GM19043 (cell line): ENCODE results near the gene KRTAP10-2.
"Not testable (repeated sequence)": the region's sequence is repeated elsewhere in the genome, so short reads cannot be mapped to it uniquely, and the experiment has no call there.

Source experiments
- ATAC-seq: cut with Tn5 transposase; IDR thresholded peaks from one replicate; pipeline ENCODE4 v1.9.1; 2021; ENCODE audit warnings: low read depth; ENCODE audit not compliant: unreplicated experiment

The KRTAP10-2 gene

DNA sequence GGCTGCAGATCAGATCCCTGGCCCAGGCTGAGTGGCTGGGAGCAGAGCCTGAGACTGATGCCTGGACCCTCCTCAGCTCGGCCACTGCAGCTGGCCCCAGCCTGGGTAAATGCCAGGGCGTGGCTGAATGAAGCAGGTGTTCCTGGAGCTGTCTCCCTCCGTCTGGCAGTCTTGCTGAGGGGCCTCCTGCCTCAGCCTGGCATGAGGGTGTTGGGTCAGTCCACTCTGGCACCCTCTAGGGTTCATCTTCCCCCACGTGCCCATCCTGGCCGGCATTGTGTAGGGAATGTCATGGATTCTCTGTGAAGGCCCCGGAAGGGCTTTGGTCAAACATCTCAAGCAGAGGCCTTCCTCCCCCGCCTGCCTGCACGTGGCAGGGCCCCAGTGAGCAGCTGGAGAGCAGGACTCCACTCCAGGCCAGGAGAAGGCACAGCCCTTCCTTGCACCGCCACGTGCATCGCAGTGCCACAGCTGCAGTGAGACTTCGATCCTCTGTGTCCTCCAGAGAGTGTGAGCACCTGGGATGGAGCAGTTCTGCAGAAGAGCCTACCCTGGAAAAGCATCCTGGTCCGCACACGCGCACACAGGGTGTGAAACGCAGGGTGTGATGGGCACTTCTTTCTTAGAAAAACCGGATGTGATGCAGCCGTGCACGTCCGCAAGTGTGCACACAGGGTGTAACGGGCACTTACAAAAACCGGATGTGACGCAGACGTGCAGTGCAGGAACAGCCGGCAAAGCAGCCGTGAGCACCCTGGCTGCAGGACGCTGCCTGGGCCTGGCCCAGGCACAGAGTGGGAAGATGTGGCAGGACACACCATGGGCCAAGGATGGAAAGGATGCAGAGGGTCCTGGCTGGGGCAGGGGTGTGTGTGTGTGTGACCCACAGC is 17.6 kb upstream of the KRTAP10-2 start:
- ATAC-seq: no peak

DNA sequence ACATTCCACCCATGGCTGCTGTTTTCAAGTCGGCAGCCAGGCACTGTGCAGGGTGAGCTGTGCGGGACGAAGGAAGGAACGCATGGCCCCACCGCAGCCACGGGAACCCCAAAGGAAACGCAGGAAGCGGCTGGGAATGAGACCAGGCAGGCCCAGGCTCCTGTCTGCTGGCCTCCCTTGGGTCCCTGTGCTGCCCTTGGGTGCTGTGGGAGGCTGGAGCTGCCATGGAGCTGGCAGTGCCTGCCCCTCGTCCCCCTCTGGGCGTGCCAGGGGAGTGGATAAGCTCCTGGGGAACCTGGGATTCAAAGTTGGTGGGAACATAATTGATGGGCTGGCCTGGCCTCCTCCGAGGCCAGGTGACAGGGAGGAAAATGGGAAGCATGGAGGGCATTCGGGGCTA is 17.0 kb upstream of the KRTAP10-2 start:
- ATAC-seq: no peak

DNA sequence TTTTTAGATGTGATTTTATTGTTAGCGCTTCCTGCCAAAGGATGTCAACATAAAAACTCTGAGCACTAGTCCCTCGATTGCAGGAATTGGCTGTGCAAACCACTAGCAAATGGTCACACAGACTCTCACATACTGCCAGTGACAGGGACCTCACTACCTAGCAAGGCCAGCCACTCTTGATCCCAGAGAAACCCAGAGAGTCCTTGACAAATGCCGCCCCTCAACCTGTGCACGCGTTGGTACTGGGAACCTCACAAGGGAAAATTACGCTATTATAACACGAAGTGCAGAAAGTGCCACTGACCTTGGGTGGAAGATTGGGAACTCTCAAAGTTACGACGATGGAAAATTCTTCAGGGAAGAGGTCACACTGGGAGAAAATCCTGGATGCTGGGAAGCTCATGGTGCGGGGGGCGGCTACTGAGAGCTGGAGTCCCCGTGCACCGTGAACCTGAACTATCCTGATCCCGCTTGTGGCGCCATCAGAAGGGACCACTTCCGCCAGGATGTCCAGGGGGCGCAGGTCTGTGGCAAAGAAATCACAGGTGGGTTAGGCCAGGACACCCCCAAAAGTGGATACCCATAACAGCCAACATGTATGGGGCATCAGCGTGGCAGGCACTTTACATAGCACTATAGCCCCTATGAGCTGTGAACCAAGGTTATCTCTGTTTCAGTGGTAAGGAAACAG is 16.3 kb upstream of the KRTAP10-2 start:
- no peak for ATAC-seq

DNA sequence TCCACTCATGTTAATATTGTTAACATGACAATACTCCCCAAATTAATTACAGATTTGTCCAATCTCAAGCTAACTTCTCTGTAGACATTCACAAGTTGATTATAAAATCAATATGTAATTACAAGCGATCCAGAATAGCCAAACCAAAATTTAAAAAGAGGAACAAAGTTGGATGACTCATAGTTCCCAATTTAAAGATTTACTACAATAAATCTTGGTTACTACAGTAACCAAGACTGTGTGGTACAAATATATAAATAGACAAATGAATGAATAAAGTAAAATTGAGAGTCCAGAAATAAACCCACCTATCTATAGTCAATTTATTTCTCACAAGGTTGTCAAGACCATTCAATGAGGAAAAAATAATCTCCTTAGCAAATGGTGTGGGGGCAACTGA is 15.1 kb upstream of the KRTAP10-2 start:
- no peak for ATAC-seq

DNA sequence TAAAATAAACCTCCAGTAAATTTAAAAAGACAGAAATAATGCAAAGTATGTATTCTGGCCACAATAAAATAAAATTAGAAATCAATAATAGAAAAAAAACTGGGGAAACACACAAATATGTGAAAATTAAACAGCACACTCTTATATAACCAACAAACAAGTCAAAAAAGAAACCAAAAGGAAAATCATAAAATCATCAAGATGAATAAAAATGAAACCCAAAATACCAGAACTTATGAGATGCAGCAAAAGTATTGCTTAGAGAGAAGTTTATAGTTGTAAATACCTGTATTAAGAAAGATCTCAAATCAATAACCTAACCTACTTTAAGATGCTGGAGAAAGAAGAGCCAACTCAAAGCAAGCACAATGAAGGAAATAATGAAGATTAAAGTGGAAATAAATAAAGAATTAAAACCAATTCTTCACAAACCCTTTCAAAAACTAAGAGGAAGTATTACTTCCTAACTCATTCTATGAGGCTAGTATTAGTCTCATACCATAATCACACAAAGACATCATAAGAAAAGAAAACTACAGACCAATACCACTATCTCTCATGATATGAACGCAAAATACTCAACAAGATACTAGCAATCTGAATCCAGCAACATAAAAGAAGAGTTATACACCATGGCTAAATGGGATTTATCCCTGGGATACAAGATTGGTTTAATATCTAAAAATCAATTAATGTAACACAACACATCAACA is 13.7 kb upstream of the KRTAP10-2 start:
- no peak for ATAC-seq

DNA sequence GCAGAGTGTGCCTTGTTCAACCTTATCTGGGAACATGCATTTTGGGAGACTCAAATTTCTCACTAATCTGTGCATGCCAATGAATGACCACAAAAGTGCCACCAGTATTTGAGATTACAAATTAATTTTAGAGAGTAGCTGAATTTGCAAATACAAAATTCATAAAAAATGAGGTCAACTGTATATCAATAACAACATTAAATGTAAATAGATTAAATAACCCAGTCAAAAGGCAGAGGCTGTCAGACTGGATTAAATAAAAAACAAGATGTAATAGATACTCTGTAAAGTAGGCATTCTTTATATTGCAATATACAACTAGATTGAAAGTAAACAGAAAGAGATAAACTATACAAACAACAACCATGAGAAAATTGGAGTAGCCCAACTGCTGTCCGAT is 12.8 kb upstream of the KRTAP10-2 start:
- ATAC-seq: no peak

DNA sequence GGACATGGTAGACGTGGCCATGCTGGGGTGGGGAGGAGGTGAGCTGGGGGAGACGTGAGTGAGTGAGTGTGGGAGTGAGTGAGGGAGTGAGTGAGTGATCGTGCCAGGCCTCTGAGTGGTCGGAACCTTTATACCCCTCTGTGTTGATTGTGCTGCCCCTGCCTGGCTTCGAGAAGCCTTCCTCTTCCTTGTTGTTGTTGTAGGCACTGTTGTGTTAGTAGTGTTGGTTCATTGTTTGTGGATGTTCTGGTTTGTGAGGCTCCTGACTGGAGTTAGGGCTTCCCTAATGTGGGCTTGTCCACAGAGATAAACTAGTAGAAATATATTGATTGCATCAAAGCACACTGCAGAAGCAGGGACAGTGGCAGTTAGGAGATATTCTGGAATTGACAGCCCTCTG is 7.4 kb upstream of the KRTAP10-2 start, which contains the start of gene KRTAP10-3:
Gene KRTAP10-3, minus strand, starts transcription at position 101 of the 400 bp plus-strand sequence. Its CDS starts 80 bp downstream, at position 21.
- ATAC-seq: no peak

DNA sequence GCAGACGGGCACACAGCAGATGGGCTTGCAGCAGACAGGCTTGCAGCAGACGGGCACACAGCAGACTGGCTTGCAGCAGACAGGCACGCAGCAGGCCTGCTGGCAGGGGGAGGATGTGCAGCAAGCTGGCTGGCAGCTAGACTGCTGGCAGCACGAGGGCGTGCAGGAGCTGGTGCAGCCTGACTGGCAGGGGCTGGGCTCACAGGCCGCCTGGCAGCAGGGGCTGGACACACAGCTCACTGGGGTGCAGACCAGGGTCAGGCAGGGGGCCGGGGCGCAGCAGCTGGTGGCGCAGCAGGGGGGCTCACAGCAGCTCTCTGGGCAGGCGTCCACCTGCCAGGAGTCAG is 7.0 kb upstream of the KRTAP10-2 start:
- ATAC-seq: not testable (repeated sequence)

DNA sequence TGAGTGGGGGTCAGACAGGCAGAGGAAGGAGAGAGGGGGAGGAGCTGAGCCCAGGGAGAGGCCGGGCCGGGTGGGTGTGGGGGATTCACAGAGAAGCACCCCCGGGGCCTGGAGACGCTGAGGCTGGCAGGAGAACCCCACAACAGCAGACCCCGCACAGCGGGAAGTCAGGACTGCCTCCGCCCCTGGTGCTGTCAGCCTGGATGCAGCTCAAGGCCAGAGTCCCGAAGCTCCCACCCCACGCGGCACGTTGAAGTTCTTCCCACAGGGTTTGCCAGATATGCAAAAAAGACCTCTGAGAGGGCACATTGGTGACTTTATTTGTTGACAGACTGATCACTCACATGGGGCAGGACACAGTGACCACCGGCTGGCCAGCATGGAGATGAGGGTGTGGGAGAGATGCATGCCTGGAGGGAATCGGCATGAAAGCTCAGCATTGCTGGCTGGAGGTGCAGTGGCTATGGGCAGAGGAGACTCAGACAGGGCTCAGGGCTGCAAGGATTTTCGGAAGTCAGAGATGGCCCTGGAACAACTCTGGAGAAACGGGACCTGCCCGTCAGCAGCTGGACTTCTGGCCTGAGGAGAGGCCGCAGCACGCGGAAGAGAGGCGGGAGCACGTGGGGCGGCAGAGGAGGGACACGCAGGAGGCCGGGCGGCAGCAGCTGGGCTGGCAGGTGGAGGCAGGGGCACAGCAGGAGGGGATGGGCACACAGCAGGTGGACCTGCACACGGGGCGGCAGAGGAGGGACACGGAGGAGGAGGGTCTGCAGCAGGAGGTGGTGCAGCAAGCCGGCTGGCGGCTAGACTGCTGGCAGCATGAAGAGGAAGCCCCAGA is 6.4 kb upstream of the KRTAP10-2 start:
- no peak for ATAC-seq

DNA sequence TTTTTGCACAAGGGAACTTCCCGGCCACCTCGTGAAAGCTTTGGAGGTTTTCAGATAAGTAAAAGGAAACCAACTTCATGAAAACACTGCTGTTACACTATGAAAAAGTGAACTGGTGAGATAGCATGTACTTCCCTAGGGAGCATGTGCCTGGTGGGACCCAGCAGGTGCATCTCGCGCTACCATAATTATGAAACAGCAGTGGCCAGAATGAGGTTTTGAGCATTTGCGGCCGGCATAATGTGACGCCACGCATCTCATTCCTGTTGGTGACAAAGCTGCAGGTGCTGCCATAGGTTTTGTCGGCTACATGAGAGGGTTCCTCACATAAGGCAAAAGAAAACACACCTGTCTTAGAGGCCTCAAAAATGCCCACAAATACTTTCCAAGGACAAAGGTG is 5.6 kb upstream of the KRTAP10-2 start:
- no peak for ATAC-seq

DNA sequence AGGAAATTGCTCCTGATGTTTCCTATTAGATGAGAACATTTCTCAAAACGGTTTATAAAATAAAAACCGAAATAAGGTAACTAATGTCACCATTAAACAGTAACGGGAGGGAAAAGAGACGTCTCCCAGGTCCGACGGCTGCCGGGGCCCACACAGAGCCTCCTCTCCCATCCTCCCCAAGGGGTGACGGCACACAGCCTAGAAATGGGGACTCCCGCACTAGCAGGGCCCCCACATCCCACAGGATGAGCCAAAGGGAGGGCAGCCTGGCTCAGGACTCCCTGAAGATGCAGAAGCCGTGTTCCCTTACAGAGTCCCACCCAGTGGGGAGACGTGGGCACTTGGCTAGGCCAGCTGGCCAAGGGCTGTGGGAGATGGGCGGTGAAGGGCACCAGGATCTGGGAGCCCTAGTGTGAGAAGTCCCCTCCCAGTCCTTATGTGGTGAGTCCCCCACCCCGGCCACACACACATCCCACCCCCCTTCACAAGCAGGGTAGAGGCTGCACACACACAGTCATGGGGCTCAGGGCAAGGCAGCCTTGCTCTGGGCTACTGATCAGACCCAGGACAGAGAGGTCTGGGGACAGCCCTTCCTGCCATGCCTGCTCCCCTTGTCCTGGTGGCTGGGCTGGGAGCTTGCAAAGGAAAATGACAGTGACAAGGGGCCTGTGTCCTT is 4.0 kb upstream of the KRTAP10-2 start:
- ATAC-seq: no peak

DNA sequence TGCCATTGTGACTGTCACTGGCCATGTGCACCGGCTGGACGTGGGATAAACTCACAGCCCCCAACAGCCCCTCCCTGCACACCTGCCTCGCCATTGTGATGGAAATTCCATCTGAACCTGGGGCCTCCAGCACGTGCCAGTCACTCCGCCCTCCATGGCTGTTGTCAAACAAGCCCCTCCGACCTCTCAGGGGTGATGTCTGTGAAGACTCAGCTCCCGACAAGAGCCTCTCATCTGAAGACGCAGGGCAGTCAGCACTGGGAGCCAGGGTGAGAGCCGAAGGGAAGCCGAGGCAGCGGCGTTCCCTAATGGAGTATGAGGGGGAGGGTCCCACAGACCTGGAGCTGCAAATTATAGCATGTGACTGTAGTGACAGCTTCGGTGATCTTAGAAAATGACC is 1.4 kb upstream of the KRTAP10-2 start:
- ATAC-seq: no peak

DNA sequence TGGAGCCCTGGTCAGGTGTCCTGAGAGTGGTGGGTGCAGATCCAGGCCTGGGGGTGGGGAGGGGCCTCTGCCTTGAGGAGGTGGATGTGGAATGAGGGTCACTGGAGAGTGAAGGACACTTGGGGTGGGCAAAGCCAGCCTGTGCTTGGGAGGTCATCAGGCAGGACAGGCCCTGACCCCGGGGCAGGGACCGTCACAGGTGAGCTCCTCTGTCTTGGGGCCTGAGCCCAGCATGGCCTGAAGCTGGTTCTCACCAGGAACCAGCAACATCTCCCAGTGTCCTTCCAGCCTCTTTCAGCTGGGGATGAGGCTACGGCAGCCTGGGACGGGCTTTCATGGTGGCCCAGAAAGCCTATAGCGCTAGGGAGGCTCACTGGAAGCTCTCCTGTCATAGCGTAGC is 831 bp upstream of the KRTAP10-2 start:
- no peak for ATAC-seq

DNA sequence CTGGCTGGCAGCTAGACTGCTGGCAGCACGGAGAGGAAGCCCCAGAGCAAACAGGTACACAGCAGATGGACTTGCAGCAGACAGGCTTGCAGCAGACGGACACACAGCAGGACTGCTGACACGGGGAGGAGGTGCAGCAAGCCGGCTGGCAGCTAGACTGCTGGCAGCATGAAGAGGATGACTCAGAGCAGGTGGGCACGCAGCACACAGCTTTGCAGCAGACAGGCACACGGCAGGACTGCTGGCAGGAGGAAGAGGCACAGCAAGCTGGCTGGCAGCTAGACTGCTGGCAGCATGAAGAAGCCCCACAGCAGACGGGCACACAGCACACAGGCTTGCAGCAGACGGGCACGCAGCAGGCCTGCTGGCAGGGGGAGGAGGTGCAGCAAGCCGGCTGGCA is 498 bp downstream of the KRTAP10-2 start:
- ATAC-seq: no peak

DNA sequence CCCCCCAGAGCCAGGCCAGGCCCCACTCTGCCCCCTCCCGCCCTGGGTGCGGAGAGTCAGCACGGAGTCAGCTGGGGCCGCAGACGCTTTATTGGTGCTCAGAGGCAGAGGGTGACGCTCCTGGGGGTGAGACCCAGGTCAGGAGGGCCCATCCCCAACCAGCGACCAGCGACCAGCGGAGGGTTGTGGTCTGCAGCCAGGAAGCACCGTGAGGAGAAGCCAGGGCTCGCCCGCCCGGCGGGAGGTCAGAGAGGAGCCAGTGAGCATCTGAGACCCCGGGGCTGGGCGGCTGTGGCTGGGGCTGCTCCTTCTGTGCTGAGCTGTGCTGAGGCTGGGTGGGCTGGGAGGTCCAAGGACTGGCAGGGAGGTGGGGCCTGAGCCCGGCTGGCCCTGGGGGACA is 1.0 kb downstream of the KRTAP10-2 start:
- not testable (repeated sequence) for ATAC-seq

DNA sequence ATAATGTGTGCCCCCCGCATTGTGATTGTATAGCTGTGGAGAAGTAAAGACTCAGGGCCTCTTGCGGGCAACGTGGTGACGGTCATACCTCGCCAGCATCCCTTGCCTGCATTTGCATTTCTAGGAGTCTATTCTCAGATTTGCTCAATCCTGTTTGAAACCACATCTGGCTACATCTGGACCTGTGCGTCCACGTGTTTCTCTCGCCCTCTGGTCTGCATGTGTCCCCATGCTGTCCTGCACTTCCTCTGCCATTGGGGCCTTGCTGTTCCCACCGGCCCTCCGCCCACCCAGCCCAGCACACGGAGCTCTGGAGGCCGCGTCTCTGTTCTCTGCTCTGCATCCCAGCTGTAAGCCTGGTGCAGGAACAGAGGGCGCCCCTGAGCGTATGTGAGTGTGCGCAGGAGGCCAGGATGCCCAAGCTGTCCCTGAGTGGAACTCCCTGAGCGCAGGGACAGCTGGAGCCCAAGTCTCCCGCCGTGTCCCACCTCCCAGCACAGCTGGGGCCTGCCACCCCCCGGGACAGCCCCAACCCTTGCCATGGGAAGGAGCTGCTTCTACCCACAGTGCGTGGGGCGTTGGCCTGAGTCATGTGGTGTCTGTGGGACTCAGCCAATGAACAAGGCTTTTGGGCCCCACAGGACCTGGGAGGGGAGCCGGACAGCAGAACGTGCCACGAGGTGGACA is 1.6 kb downstream of the KRTAP10-2 start:
- ATAC-seq: no peak

DNA sequence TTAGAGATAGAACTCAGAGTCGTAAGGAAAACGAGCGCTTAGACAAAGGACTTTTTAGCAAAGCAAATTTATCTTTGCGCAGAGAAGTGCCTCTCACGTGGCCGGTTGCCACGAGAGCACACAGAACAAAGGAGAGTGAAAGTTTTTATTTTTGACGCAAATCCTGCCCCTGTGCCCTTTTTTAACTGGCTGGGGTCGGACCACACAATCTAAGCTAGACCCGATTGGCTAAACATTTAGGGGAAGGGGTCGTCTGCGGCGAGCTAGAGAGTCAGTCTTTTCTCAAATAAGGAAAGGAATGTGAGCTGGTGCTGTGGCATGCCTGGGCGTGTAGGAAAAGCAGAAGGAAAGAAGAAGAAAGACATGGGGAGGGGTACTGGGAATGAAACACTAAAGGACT is 2.4 kb downstream of the KRTAP10-2 start:
- ATAC-seq: no peak

DNA sequence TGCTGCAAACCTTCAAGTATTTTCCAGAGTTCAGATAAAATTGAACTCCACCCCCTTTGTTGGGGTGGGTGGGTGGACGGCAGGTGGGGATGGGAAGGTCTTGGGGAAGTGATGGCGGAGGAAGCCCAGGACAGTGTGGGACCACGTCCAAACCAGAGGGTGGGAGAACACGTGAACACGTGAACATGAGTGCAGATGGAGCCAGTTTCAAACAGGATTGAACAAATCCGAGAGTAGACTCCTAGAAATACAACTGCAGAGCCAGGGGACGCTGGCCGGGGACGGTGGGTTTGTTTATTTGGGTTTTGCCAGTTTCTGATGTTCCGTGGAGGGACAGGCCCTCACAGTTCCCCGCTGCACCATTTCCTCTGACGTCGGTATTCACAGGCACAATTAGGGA is 2.9 kb downstream of the KRTAP10-2 start:
- ATAC-seq: no peak

DNA sequence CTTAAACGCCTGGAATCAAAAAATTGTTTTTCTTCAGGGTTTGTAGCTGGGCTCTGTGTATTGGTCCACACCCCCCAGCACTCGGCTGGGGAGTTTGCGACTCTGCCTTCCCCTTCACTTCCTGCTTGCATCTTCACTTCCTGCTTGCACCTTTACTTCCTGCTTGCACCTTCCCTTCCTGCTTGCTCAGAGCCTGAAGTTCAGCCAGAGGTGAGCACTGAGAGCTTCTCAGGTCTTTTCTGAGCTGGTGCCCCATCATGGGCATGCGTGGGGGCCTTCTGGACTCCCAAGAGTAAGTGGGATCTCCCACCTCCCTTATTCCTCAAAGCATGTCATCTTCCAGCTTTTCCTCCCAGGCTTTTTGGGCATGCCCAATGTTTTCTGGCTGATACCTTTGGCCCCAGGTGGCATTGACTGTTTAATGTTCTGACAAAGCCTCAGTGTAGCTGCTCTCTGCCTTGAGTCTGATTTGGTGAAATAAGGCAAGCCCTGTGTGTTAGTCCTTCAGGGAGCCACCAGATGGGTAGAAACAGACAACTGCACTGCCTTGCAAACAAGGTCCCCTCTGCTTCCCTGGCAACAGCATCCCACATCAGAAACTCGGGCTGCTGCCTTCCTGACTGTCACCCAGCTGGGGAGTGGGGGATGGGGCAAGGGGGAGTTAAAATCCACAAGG is 3.5 kb downstream of the KRTAP10-2 start:
- no peak for ATAC-seq
